ENCODE data around the gene DENND4A.

DNA sequence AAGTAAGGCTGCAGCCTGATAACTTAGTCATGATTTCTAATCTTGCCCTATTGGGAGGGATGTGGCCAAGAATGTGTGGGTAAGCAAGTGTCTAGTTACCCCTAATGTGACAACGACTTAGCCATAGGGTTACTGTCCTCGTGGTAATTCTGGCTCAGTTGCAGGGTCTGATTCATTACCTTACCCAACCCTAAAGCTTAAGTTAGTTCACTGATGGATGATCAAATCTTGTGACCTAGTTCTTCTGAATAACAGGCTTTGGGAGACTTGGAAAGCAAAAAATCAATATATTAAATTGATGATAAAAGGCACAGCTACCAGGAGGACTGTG is 179.5 kb downstream of the DENND4A start:
- TF ChIP-seq YY1 (IDR thresholded peaks at IDR 0.05; ENCODE audit: insufficient read depth, insufficient read length) (no peak), ZNF274 (IDR thresholded peaks at IDR 0.05; ENCODE audit: low read depth, low read length) (no peak)
